Measurements from ENCODE around the gene LIN52. TPM values are rescaled to one million over a fixed set of nuclear protein-coding genes. Genes with fewer than 3 reads are reported as not detected.
A peak's percentile ranks its signal among the peaks of the same experiment; 100 is the strongest.

The LIN52 gene
- total RNA-seq, 2 donors from 2014 or later, result 16.4 to 19.0 TPM

- Mint-ChIP-seq H3K4me3 (no peak overlapping the region), H3K4me1 (peaks cover 32% of the 10 kb centered on the region), H3K27me3 (ENCODE audit: insufficient read depth) (no peaks in the 10 kb centered on the region), H3K27ac (no peak overlapping the region), H3K36me3 (ENCODE audit: low read depth) (no peaks in the 10 kb centered on the region), H3K9me3 (no peaks in the 10 kb centered on the region)
- Histone ChIP-seq H3K4me3 (ENCODE audit: low read length) (no peak overlapping the region), H3K4me1 (ENCODE audit: control insufficient read depth, insufficient read depth, low read length) (peaks cover 20% of the 10 kb centered on the region), H3K27me3 (ENCODE audit: control insufficient read depth, insufficient read depth, low read length, poor library complexity, severe bottlenecking) (no peaks in the 10 kb centered on the region), H3K9me3 (ENCODE audit: control insufficient read depth, low read length) (no peaks in the 10 kb centered on the region), H3K9ac (ENCODE audit: extremely low read depth, low read length, poor library complexity, severe bottlenecking) (no peak overlapping the region), H3K36me3 (ENCODE audit: control insufficient read depth, insufficient read depth, low read length) (no peaks in the 10 kb centered on the region), H3K27ac (ENCODE audit: low read depth, low read length) (no peak overlapping the region)
- WGBS, 2 experiments (ENCODE audit: insufficient coverage in 1 of 2, insufficient read length in 1 of 2), result 89% methylated on average over 1 of the region's 1 CpG; no CpG with 5 or more reads in 1 of the 2 experiments
- DNase-seq, result no peak
- no peak for TF ChIP-seq CTCF (conservative IDR thresholded peaks at IDR 0.05)
Measured at GRCh38 chr14:74135426-74135825, 50.7 kb downstream of the LIN52 start.

DNA sequence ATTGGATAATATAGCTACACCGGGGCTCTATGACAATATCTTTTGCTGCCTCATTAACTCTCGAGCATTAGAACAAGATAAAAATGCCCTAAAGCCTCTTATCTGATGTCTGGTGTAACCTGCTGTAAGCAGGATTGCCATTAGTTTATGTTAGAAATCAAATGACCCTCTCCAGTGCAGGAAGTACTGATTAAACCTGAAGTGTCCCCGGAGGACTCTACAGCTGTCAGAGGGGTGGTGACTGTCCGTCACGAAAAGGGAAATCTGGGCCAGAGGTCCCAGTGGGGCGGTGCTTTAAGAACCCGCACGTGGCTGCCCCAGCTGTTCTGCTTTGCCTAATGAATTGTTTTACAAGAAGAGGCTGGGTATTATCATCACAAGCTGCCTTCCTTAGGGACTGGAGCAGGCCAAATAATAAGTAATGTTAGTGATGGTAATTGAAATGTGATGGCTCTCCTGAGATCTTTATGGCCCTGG lies 55.7 kb downstream of the LIN52 start:
- DNase-seq, result no peak

DNA sequence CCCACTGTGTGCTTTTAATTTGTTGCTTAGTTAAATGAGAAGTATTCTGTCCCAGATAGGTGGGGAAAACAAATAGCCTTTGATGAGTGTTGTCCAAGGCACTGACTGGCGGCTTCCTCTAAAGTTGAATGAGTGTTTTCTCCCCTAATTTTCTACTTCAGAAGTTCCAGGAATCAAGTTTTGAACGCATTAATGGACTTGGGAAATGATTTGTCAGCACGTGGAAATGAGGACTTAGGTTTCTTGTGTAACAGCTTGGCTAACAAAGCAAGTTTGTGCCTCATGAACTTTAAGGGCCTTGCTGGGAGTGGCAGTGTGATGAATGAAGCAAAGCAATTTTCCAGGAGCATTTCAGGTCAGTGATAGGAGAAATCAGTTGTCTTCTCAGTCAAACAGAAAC lies 56.9 kb downstream of the LIN52 start:
- Histone ChIP-seq H3K27me3 (ENCODE audit: control insufficient read depth, insufficient read depth, low read length, poor library complexity, severe bottlenecking) (no peaks in the 10 kb centered on the region), H3K4me3 (ENCODE audit: low read length) (no peak overlapping the region), H3K27ac (ENCODE audit: low read depth, low read length) (no peak overlapping the region), H3K36me3 (ENCODE audit: control insufficient read depth, insufficient read depth, low read length) (no peaks in the 10 kb centered on the region), H3K9ac (ENCODE audit: extremely low read depth, low read length, poor library complexity, severe bottlenecking) (no peak overlapping the region), H3K4me1 (ENCODE audit: control insufficient read depth, insufficient read depth, low read length) (peaks cover 4% of the 10 kb centered on the region), H3K9me3 (ENCODE audit: control insufficient read depth, low read length) (no peaks in the 10 kb centered on the region)
- peaks cover 5% of the 10 kb centered on the region for H3K36me3 Mint-ChIP-seq (ENCODE audit: low read depth)
- no peaks in the 10 kb centered on the region for H3K9me3 Mint-ChIP-seq
- WGBS, 2 experiments (ENCODE audit: insufficient coverage in 1 of 2, insufficient read length in 1 of 2), result 89 to 93% methylated on average over 3 of the region's 3 CpGs
- peaks cover 18% of the 10 kb centered on the region for H3K4me1 Mint-ChIP-seq
- H3K4me3 Mint-ChIP-seq, result no peak overlapping the region
- TF ChIP-seq CTCF (conservative IDR thresholded peaks at IDR 0.05), result no peak
- no peak for DNase-seq
- peak overlapping the region; percentile 38 for H3K27ac Mint-ChIP-seq
- H3K27me3 Mint-ChIP-seq (ENCODE audit: insufficient read depth), result no peaks in the 10 kb centered on the region

More for the DNA sequence above, 55.7 kb downstream of the LIN52 start:
- Histone ChIP-seq H3K4me3 (ENCODE audit: low read length) (no peak overlapping the region), H3K27ac (ENCODE audit: low read depth, low read length) (no peak overlapping the region), H3K4me1 (ENCODE audit: control insufficient read depth, insufficient read depth, low read length) (peaks cover 4% of the 10 kb centered on the region), H3K9me3 (ENCODE audit: control insufficient read depth, low read length) (no peaks in the 10 kb centered on the region), H3K9ac (ENCODE audit: extremely low read depth, low read length, poor library complexity, severe bottlenecking) (no peak overlapping the region), H3K36me3 (ENCODE audit: control insufficient read depth, insufficient read depth, low read length) (no peaks in the 10 kb centered on the region), H3K27me3 (ENCODE audit: control insufficient read depth, insufficient read depth, low read length, poor library complexity, severe bottlenecking) (no peaks in the 10 kb centered on the region)
- Mint-ChIP-seq H3K36me3 (ENCODE audit: low read depth) (peaks cover 5% of the 10 kb centered on the region), H3K4me3 (no peak overlapping the region), H3K9me3 (no peaks in the 10 kb centered on the region), H3K4me1 (peaks cover 24% of the 10 kb centered on the region), H3K27ac (no peak overlapping the region), H3K27me3 (ENCODE audit: insufficient read depth) (no peaks in the 10 kb centered on the region)
- WGBS, 2 experiments (ENCODE audit: insufficient coverage in 1 of 2, insufficient read length in 1 of 2), result 68 to 69% methylated on average over 6 to 8 of the region's 8 CpGs
- TF ChIP-seq CTCF (conservative IDR thresholded peaks at IDR 0.05), result no peak
